HCT116 (cell line): ENCODE measurements around the gene HRH3. TPM values are rescaled to one million over a fixed set of nuclear protein-coding genes. Genes with fewer than 3 reads are reported as not detected.

Source experiments
- ATAC-seq: fragments of 200-7000 bp; cut with Tn5 transposase; 2 replicates; pipeline ENCODE4 v1.9.1; 2020; ENCODE audit warnings: mild to moderate bottlenecking, moderate library complexity
- BruUV-seq: library from RNA; stranded (reverse); fragments of 400-500 nt; replicated peaks from 2 replicates; lab custom pipeline; 2021; lab: Mats Ljungman, UMichigan
- CTCF ChIA-PET: fragments of 300-600 bp; sonication (Branson Sonifier 250); formaldehyde crosslinking; loops from one replicate; lab custom pipeline; 2021; ENCODE audit warnings: antibody characterized with exemption; lab: Charles Lee
- POLR2A ChIA-PET: fragments of 300-600, 350-600 bp; sonication (Branson Sonifier 250); formaldehyde crosslinking; loops from one replicate; lab custom pipeline; 2021; ENCODE audit warnings: antibody characterized with exemption; lab: Charles Lee
- RAD21 ChIA-PET, 2 experiments: fragments of 300-600 bp; sonication (Branson Sonifier 250); formaldehyde crosslinking; loops; one replicate each; lab custom pipeline; 2023; ENCODE audit warnings: low total read pairs in 2 of 2; ENCODE audit not compliant: uncharacterized antibody in 2 of 2, unreplicated experiment in 2 of 2, low non-redundant PET in 1 of 2; lab: Charles Lee
- DNase-seq: peaks from one replicate; pipeline ENCODE4 v3.0.0-alpha.2; 2010; ENCODE audit warnings: low read depth, low spot score
- H2AFZ ChIP-seq: fragments of 200-600 bp; shearing (Covaris generic), sonication (generic); 2 replicates; pipeline ENCODE4 v1.6.1; 2017; ENCODE audit warnings: low read depth, mixed run types, mixed read lengths, antibody characterized with exemption, low read length; ENCODE audit not compliant: poor library complexity, severe bottlenecking
- H3K27ac ChIP-seq: 2 replicates; pipeline ENCODE4 v1.5.1; 2012; ENCODE audit warnings: low read depth, low read length
- H3K27me3 ChIP-seq: fragments of 200-600 bp; sonication (generic); 2 replicates; pipeline ENCODE4 v1.6.1; 2016; ENCODE audit warnings: mixed run types, low read length, mixed read lengths; ENCODE audit not compliant: insufficient read depth
- H3K36me3 ChIP-seq, 2 experiments: fragments of 200-500 bp in 1 of 2; fragments of 200-600 bp in 1 of 2; sonication (Bioruptor generic) in 1 of 2; sonication (generic) in 1 of 2; 2 replicates each; pipeline versions ENCODE4 v1.5.1 to v1.6.1; 2014 to 2016; ENCODE audit warnings: low read length in 2 of 2, inconsistent platforms in 1 of 2, mixed read lengths in 1 of 2, mixed run types in 1 of 2; ENCODE audit not compliant: insufficient read depth in 2 of 2, control insufficient read depth in 1 of 2
- H3K4me1 ChIP-seq, 2 experiments: fragments of 200-600 bp in 1 of 2; sonication (generic) in 1 of 2; 2 replicates each; pipeline versions ENCODE4 v1.5.1 to v1.6.1; 2012 to 2017; ENCODE audit warnings: low read length in 2 of 2, inconsistent platforms in 1 of 2, mild to moderate bottlenecking in 1 of 2, mixed read lengths in 1 of 2, mixed run types in 1 of 2, moderate library complexity in 1 of 2; ENCODE audit not compliant: insufficient read depth in 2 of 2, control insufficient read depth in 1 of 2
- H3K4me2 ChIP-seq: fragments of 200-600 bp; sonication (generic); 2 replicates; pipeline ENCODE4 v1.6.1; 2017; ENCODE audit warnings: mixed run types, low read length, mixed read lengths
- H3K4me3 ChIP-seq, 2 experiments: fragments of 200-600 bp in 1 of 2; sonication (generic) in 1 of 2; replicated peaks in 1 of 2; 2 replicates each; pipeline ENCODE4 v1.5.1; 2011 to 2016; ENCODE audit warnings: low read length in 2 of 2, control low read depth in 1 of 2, low read depth in 1 of 2, mild to moderate bottlenecking in 1 of 2, mixed read lengths in 1 of 2, mixed run types in 1 of 2
- H3K79me2 ChIP-seq: fragments of 200-600 bp; sonication (generic); 2 replicates; pipeline ENCODE4 v1.6.1; 2017; ENCODE audit warnings: mild to moderate bottlenecking, mixed run types, low read length, moderate library complexity, mixed read lengths; ENCODE audit not compliant: insufficient read depth
- H3K9ac ChIP-seq: fragments of 200-600 bp; sonication (generic); 2 replicates; pipeline ENCODE4 v1.6.1; 2016; ENCODE audit warnings: low read length, mixed read lengths
- H3K9me2 ChIP-seq: fragments of 200-600 bp; sonication (generic), shearing (Covaris generic); 2 replicates; pipeline ENCODE4 v1.6.1; 2017; ENCODE audit warnings: mixed run types, mild to moderate bottlenecking, moderate library complexity; ENCODE audit not compliant: insufficient read depth
- H3K9me3 ChIP-seq, 2 experiments: fragments of 200-500 bp in 1 of 2; fragments of 200-600 bp in 1 of 2; sonication (Bioruptor generic) in 1 of 2; sonication (generic) in 1 of 2; 2 replicates each; pipeline ENCODE4 v1.6.1; 2014 to 2017; ENCODE audit warnings: low read length in 2 of 2, mixed read lengths in 2 of 2, inconsistent platforms in 1 of 2, low read depth in 1 of 2, mild to moderate bottlenecking in 1 of 2, mixed run types in 1 of 2, moderate library complexity in 1 of 2; ENCODE audit not compliant: control insufficient read depth in 1 of 2, insufficient read depth in 1 of 2
- H4K20me1 ChIP-seq: fragments of 200-600 bp; sonication (generic), shearing (Covaris generic); 2 replicates; pipeline ENCODE4 v1.6.1; 2017; ENCODE audit warnings: mixed run types, mild to moderate bottlenecking, moderate library complexity; ENCODE audit not compliant: insufficient read depth
- CBX3 ChIP-seq: IDR thresholded peaks from 2 replicates; pipeline ENCODE4 v1.6.1; 2012; ENCODE audit warnings: low read depth
- EGR1 ChIP-seq: IDR thresholded peaks from 2 replicates; pipeline ENCODE4 v1.6.1; 2012; ENCODE audit warnings: low read depth
- ELF1 ChIP-seq: IDR thresholded peaks from 2 replicates; pipeline ENCODE4 v1.6.1; 2012; ENCODE audit warnings: low read depth, borderline replicate concordance
- EZH2phosphoT487 ChIP-seq: fragments of 200-600 bp; IDR thresholded peaks from 2 replicates; pipeline ENCODE4 v1.6.1; 2018; ENCODE audit warnings: antibody characterized with exemption, borderline replicate concordance
- POLR2A ChIP-seq: IDR thresholded peaks from 2 replicates; pipeline ENCODE4 v1.7.0; 2011; ENCODE audit warnings: borderline replicate concordance; ENCODE audit not compliant: insufficient read depth, insufficient read length; ENCODE audit errors: extremely low read depth
- REST ChIP-seq: IDR thresholded peaks from 2 replicates; pipeline ENCODE4 v1.6.1; 2012; ENCODE audit warnings: low read depth
- SIN3A ChIP-seq: IDR thresholded peaks from 2 replicates; pipeline ENCODE4 v1.6.1; 2012; ENCODE audit warnings: low read depth
- TCF7L2 ChIP-seq: IDR thresholded peaks from 2 replicates; pipeline ENCODE4 v1.7.0; 2011; ENCODE audit warnings: borderline replicate concordance, inconsistent platforms; ENCODE audit not compliant: insufficient read depth, insufficient read length; ENCODE audit errors: extremely low read depth
- YY1 ChIP-seq: IDR thresholded peaks from 2 replicates; pipeline ENCODE4 v1.6.1; 2011; ENCODE audit warnings: low read length, low read depth, moderate library complexity, mild to moderate bottlenecking; ENCODE audit not compliant: insufficient replicate concordance; ENCODE audit errors: extremely low read depth
- ZNF274 ChIP-seq: fragments of 200-500 bp; sonication (Bioruptor generic); IDR thresholded peaks from 2 replicates; pipeline ENCODE4 v1.6.1; 2014; ENCODE audit warnings: mild to moderate bottlenecking, low read depth, low read length, inconsistent platforms
- intact Hi-C: fragments of 100-400 bp; cut with micrococcal nuclease; formaldehyde crosslinking; loops from 2 replicates; pipeline ENCODE4 v1.10.0; 2022
- total RNA-seq: library from RNA; stranded (reverse); gene quantifications from one replicate; pipeline ENCODE4 v1.2.1, GENCODE V29; 2021; ENCODE audit not compliant: unreplicated experiment

Gene HRH3
- total RNA-seq, 1 experiment from 2014 or later: not detected

DNA sequence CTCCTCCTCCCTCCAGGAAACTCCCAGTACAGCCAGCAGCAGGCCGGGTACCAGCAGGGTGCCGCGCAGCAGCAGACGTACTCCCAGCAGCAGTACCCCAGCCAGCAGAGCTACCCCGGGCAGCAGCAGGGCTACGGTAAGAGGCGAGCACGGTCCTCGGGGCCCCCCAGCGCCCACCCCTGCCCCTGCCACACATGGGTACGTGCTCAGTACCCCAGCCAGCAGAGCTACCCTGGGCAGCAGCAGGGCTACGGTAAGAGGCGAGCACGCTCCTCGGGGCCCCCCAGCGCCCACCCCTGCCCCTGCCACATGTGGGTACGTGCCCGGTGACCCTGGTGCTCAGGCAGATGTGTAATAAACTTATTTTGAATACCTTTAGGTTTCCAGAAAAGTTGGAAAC lies 47.4 kb downstream of the HRH3 start:
- no peak for DNase-seq
- no peaks in the 10 kb centered on the region for H3K79me2 ChIP-seq
- no peaks in the 10 kb centered on the region for H4K20me1 ChIP-seq
- ChIA-PET POLR2A (no interaction called here), CTCF (no interaction called here), RAD21 (no interaction called here)
- H3K9ac ChIP-seq: no peak overlapping the region
- H3K9me3 ChIP-seq: no peaks in the 10 kb centered on the region
- intact Hi-C loops: no loop called here
- BruUV-seq: no TSS peak
- no peak for TF ChIP-seq ELF1
- no peak for TF ChIP-seq POLR2A
- no peak for TF ChIP-seq REST
- TF ChIP-seq SIN3A: no peak
- no peak for TF ChIP-seq EZH2phosphoT487
- TF ChIP-seq ZNF274: no peak
- no peak for TF ChIP-seq CBX3
- no peak for TF ChIP-seq YY1
- TF ChIP-seq TCF7L2: no peak
- TF ChIP-seq EGR1: no peak
- no peak overlapping the region for H3K4me2 ChIP-seq
- no peaks in the 10 kb centered on the region for H3K4me1 ChIP-seq
- no peak overlapping the region for H3K27ac ChIP-seq
- H3K4me3 ChIP-seq: no peak overlapping the region
- H3K9me2 ChIP-seq: no peaks in the 10 kb centered on the region
- H3K36me3 ChIP-seq: peaks cover 0 to 12% of the 10 kb centered on the region in 2 experiments; a peak in 3 of 4 replicates
- ATAC-seq: no peak
- no peak overlapping the region for H2AFZ ChIP-seq
- H3K27me3 ChIP-seq: no peaks in the 10 kb centered on the region
